PC-9 (cell line): ENCODE results near the gene SBF2. TPM values are rescaled to one million over a fixed set of nuclear protein-coding genes. Genes with fewer than 3 reads are reported as not detected.

Experiments
- BruUV-seq: library from RNA; stranded (reverse); fragments of 400-500 nt; replicated peaks from 2 replicates; lab custom pipeline; 2021; lab: Mats Ljungman, UMichigan
- CTCF ChIA-PET: fragments of 300-600 bp; sonication (Branson Sonifier 250); formaldehyde crosslinking; loops from one replicate; lab custom pipeline; 2022; ENCODE audit warnings: antibody characterized with exemption; lab: Charles Lee
- POLR2A ChIA-PET: fragments of 300-600 bp; sonication (Branson Sonifier 250); formaldehyde crosslinking; loops from one replicate; lab custom pipeline; 2022; ENCODE audit warnings: antibody characterized with exemption; ENCODE audit not compliant: unreplicated experiment; lab: Charles Lee
- DNase-seq, 2 experiments: peaks; one replicate each; pipeline versions ENCODE4 v3.0.0 to v3.0.0-alpha.2; 2015 to 2022; ENCODE audit warnings: mixed read lengths in 1 of 2
- H2AFZ ChIP-seq: fragments of 200-600 bp; sonication (generic); 2 replicates; pipeline ENCODE4 v1.8.1; 2017; ENCODE audit warnings: antibody characterized with exemption
- H3F3A ChIP-seq: fragments of 200-600 bp; sonication (generic); 2 replicates; pipeline ENCODE4 v1.8.1; 2017; ENCODE audit warnings: antibody characterized with exemption, mild to moderate bottlenecking, low read depth; ENCODE audit not compliant: insufficient read depth
- H3K27ac ChIP-seq: fragments of 200-600 bp; sonication (generic); 2 replicates; pipeline ENCODE4 v1.6.1; 2016; ENCODE audit warnings: mixed run types
- H3K27me3 ChIP-seq: fragments of 200-600 bp; sonication (generic); 2 replicates; pipeline ENCODE4 v1.6.1; 2016; ENCODE audit warnings: low read depth, mixed run types; ENCODE audit not compliant: insufficient read depth
- H3K36me3 ChIP-seq: fragments of 200-600 bp; sonication (generic); 2 replicates; pipeline ENCODE4 v1.6.1; 2016; ENCODE audit warnings: low read depth, mixed run types
- H3K4me1 ChIP-seq: fragments of 200-600 bp; sonication (generic); replicated peaks from 2 replicates; pipeline ENCODE4 v1.6.1; 2016; ENCODE audit warnings: mixed run types; ENCODE audit not compliant: insufficient read depth
- H3K4me2 ChIP-seq: fragments of 200-600 bp; sonication (generic); 2 replicates; pipeline ENCODE4 v1.6.1; 2017; ENCODE audit warnings: mixed run types
- H3K4me3 ChIP-seq: fragments of 200-600 bp; sonication (generic); 2 replicates; pipeline ENCODE4 v1.6.1; 2016; ENCODE audit warnings: mixed run types
- H3K79me2 ChIP-seq: fragments of 200-600 bp; sonication (generic); 2 replicates; pipeline ENCODE4 v1.6.1; 2017; ENCODE audit warnings: low read depth, mixed run types
- H3K9me2 ChIP-seq: fragments of 200-600 bp; sonication (generic); 2 replicates; pipeline ENCODE4 v1.8.1; 2017; ENCODE audit warnings: mild to moderate bottlenecking; ENCODE audit not compliant: insufficient read depth
- H3K9me3 ChIP-seq: fragments of 200-600 bp; sonication (generic); 2 replicates; pipeline ENCODE4 v1.8.1; 2016; ENCODE audit warnings: low read depth; ENCODE audit not compliant: insufficient read depth
- H4K20me1 ChIP-seq: fragments of 200-600 bp; sonication (generic); 2 replicates; pipeline ENCODE4 v1.8.1; 2017; ENCODE audit not compliant: insufficient read depth
- CTCF ChIP-seq: fragments of 200-600 bp; sonication (generic); conservative IDR thresholded peaks from 2 replicates; pipeline ENCODE4 v1.6.1; 2017; ENCODE audit warnings: mixed run types, antibody characterized with exemption, mild to moderate bottlenecking, moderate library complexity
- EZH2 ChIP-seq: fragments of 200-600 bp; sonication (generic); IDR thresholded peaks from 2 replicates; pipeline ENCODE4 v1.8.0; 2017; ENCODE audit warnings: antibody characterized with exemption, low read depth
- intact Hi-C: fragments of 100-400 bp; cut with micrococcal nuclease; formaldehyde crosslinking; loops from one replicate; pipeline ENCODE4 v1.10.0; 2022; ENCODE audit not compliant: unreplicated experiment
- total RNA-seq: library from RNA; stranded (reverse); gene quantifications from 2 replicates; pipeline ENCODE4 v1.2.3, GENCODE V29; 2021

Gene SBF2
- total RNA-seq, 1 experiment from 2014 or later: 18.6 TPM

GRCh38 chr11:9874466-9874865 is 419.6 kb downstream of the SBF2 start:
- Histone ChIP-seq H3K27ac (no peak overlapping the region), H3K9me2 (no peaks in the 10 kb centered on the region), H4K20me1 (no peaks in the 10 kb centered on the region), H3K4me1 (no peaks in the 10 kb centered on the region), H3F3A (no peaks in the 10 kb centered on the region), H3K36me3 (no peaks in the 10 kb centered on the region), H3K9me3 (no peaks in the 10 kb centered on the region), H3K79me2 (no peaks in the 10 kb centered on the region), H2AFZ (no peak overlapping the region), H3K4me2 (no peak overlapping the region), H3K4me3 (no peak overlapping the region), H3K27me3 (no peaks in the 10 kb centered on the region)
- no peak for DNase-seq
- no TSS peak for BruUV-seq
- intact Hi-C loops: no loop called here
- no peak for TF ChIP-seq CTCF
- no peak for TF ChIP-seq EZH2
- ChIA-PET POLR2A (no interaction called here), CTCF (no interaction called here)

GRCh38 chr11:9868641-9869040 is 425.4 kb downstream of the SBF2 start:
- Histone ChIP-seq H3K9me3 (no peaks in the 10 kb centered on the region), H3K36me3 (no peaks in the 10 kb centered on the region), H4K20me1 (no peaks in the 10 kb centered on the region), H3K4me2 (no peak overlapping the region), H3K79me2 (no peaks in the 10 kb centered on the region), H3F3A (no peaks in the 10 kb centered on the region), H3K4me1 (no peaks in the 10 kb centered on the region), H3K27ac (no peak overlapping the region), H3K27me3 (no peaks in the 10 kb centered on the region), H2AFZ (no peak overlapping the region), H3K4me3 (no peak overlapping the region), H3K9me2 (no peaks in the 10 kb centered on the region)
- BruUV-seq: no TSS peak
- DNase-seq: no peak
- intact Hi-C loops: no loop called here
- ChIA-PET POLR2A (no interaction called here), CTCF (no interaction called here)
- TF ChIP-seq CTCF: no peak
- TF ChIP-seq EZH2: no peak

- H3K4me2 ChIP-seq: no peak overlapping the region
- H3K9me3 ChIP-seq: no peaks in the 10 kb centered on the region
- H2AFZ ChIP-seq: no peak overlapping the region
- H3K79me2 ChIP-seq: no peaks in the 10 kb centered on the region
- no peaks in the 10 kb centered on the region for H3K36me3 ChIP-seq
- no peak overlapping the region for H3K4me3 ChIP-seq
- intact Hi-C loops: loop anchor here (1.0 to 5.0 kb wide), 3 partner anchors 106 to 442 kb away; partner anchors contain the start of gene ADM
- H3K9me2 ChIP-seq: no peaks in the 10 kb centered on the region
- H3K4me1 ChIP-seq: no peaks in the 10 kb centered on the region
- H4K20me1 ChIP-seq: no peaks in the 10 kb centered on the region
- BruUV-seq: no TSS peak
- TF ChIP-seq CTCF (no peak), EZH2 (no peak)
- H3F3A ChIP-seq: no peaks in the 10 kb centered on the region
- POLR2A ChIA-PET: no interaction called here
- H3K27ac ChIP-seq: no peak overlapping the region
- no peaks in the 10 kb centered on the region for H3K27me3 ChIP-seq
- CTCF ChIA-PET: interaction anchor here (0.9 kb wide), 1 partner anchor 89 kb away, joined by 4 read pairs; no protein-coding TSS in a partner anchor
- peak in 1 of 2 experiments; percentile 47 for DNase-seq
Observed at GRCh38 chr11:9862981-9863380, 431.0 kb downstream of the SBF2 start.
